A549 (cell line): ENCODE measurements around the gene RPAIN. TPM values are rescaled to one million over a fixed set of nuclear protein-coding genes. Genes with fewer than 3 reads are reported as not detected.

Source experiments
- ATAC-seq, 2 experiments: fragments of 200-7000 bp in 1 of 2; fragments of >200 bp in 1 of 2; cut with Nextera tagmentation in 1 of 2; cut with Tn5 transposase in 1 of 2; 3 replicates each; pipeline versions ENCODE4 v1.8.0 to v1.9.1; 2018 to 2020; ENCODE audit warnings: mild to moderate bottlenecking in 1 of 2, moderate library complexity in 1 of 2
- CTCF ChIA-PET: fragments of 300-600 bp; sonication (Branson Sonifier 250); formaldehyde crosslinking; extraction: SDS; loops from one replicate; lab custom pipeline; 2021; ENCODE audit warnings: antibody characterized with exemption, inconsistent platforms; lab: Yijun Ruan, JAX
- POLR2A ChIA-PET: fragments of 350-600 bp; formaldehyde crosslinking; extraction: SDS; loops from one replicate; lab custom pipeline; 2021; ENCODE audit warnings: antibody characterized with exemption, inconsistent platforms; lab: Yijun Ruan, JAX
- DNase-seq, 2 experiments: peaks; one replicate each; pipeline versions ENCODE4 v3.0.0 to v3.0.0-alpha.2; 2011 to 2016; ENCODE audit warnings: low read depth in 1 of 2, low spot score in 1 of 2
- FAIRE-seq: peaks from 2 replicates; lab custom pipeline; 2011; peaks lifted over from hg19 to GRCh38; lab: Jason Lieb, UNC
- H3K27ac ChIP-seq, 2 experiments: fragments of >200 bp; sonication (Bioruptor Twin); formaldehyde crosslinking; 3 replicates each; pipeline ENCODE4 v1.5.1; 2016 to 2017
- H3K4me1 ChIP-seq: fragments of >200 bp; sonication (Bioruptor Twin); formaldehyde crosslinking; 3 replicates; pipeline ENCODE4 v1.6.1; 2016
- H3K4me2 ChIP-seq: fragments of >200 bp; sonication (Bioruptor Twin); formaldehyde crosslinking; 3 replicates; pipeline ENCODE4 v1.6.1; 2016
- H3K4me3 ChIP-seq: fragments of >200 bp; sonication (Bioruptor Twin); formaldehyde crosslinking; 3 replicates; pipeline ENCODE4 v1.5.1; 2016
- H3K9me3 ChIP-seq: fragments of >200 bp; sonication (Bioruptor Twin); formaldehyde crosslinking; 3 replicates; pipeline ENCODE4 v1.6.1; 2016
- BCL3 ChIP-seq: fragments of >200 bp; sonication (Bioruptor Twin); formaldehyde crosslinking; IDR thresholded peaks from 3 replicates; pipeline ENCODE4 v1.6.1; 2016
- BHLHE40 ChIP-seq: IDR thresholded peaks from 2 replicates; pipeline ENCODE4 v1.6.1; 2012; ENCODE audit warnings: low read depth, low read length, inconsistent platforms
- CBX2 ChIP-seq: fragments of 200-600 bp; sonication (generic); IDR thresholded peaks from 2 replicates; pipeline ENCODE4 v1.6.1; 2016; ENCODE audit warnings: low read depth, mild to moderate bottlenecking, borderline replicate concordance
- CBX8 ChIP-seq: fragments of 200-600 bp; sonication (generic); IDR thresholded peaks from 2 replicates; pipeline ENCODE4 v1.6.1; 2016
- CHD2 ChIP-seq: fragments of 150-350 bp; IDR thresholded peaks from 2 replicates; pipeline ENCODE4 v1.6.1; 2014; ENCODE audit warnings: low read length; ENCODE audit not compliant: partially characterized antibody
- CHD4 ChIP-seq: fragments of 200-600 bp; sonication (generic); IDR thresholded peaks from 2 replicates; pipeline ENCODE4 v1.6.1; 2016; ENCODE audit warnings: antibody characterized with exemption, mild to moderate bottlenecking, borderline replicate concordance
- E2F6 ChIP-seq: IDR thresholded peaks from 2 replicates; pipeline ENCODE4 v1.6.1; 2012; ENCODE audit warnings: low read depth, borderline replicate concordance
- EHF ChIP-seq: fragments of 250-450 bp; sonication (Bioruptor Pico); IDR thresholded peaks from 2 replicates; pipeline ENCODE4 v1.5.0; 2020; ENCODE audit warnings: mild to moderate bottlenecking
- ELK1 ChIP-seq: fragments of 150-350 bp; IDR thresholded peaks from 2 replicates; pipeline ENCODE4 v1.6.1; 2014; ENCODE audit warnings: low read depth, mild to moderate bottlenecking, low read length
- GATA3 ChIP-seq: IDR thresholded peaks from 2 replicates; pipeline ENCODE4 v1.6.1; 2012; ENCODE audit warnings: borderline replicate concordance
- HOXB13 ChIP-seq: fragments of 250-450 bp; sonication (Bioruptor Pico); IDR thresholded peaks from 2 replicates; pipeline ENCODE4 v1.5.0; 2020; ENCODE audit warnings: low read depth, mild to moderate bottlenecking, moderate library complexity
- JUNB ChIP-seq: fragments of >200 bp; sonication (Bioruptor Twin); formaldehyde crosslinking; IDR thresholded peaks from 2 replicates; pipeline ENCODE4 v1.6.1; 2016
- MAFK ChIP-seq: fragments of 450-650 bp; IDR thresholded peaks from 2 replicates; pipeline ENCODE4 v1.6.1; 2014; ENCODE audit not compliant: partially characterized antibody
- MYC ChIP-seq: IDR thresholded peaks from 2 replicates; pipeline ENCODE4 v1.6.1; 2012; ENCODE audit warnings: mild to moderate bottlenecking, inconsistent platforms, low read length, improper control_type of control experiment, borderline replicate concordance
- NPAS2 ChIP-seq: fragments of 250-450 bp; sonication (Bioruptor Pico); IDR thresholded peaks from 2 replicates; pipeline ENCODE4 v1.8.0; 2022; ENCODE audit warnings: mild to moderate bottlenecking, moderate library complexity, borderline replicate concordance
- POLR2A ChIP-seq: IDR thresholded peaks from 2 replicates; pipeline ENCODE4 v1.6.1; 2012; ENCODE audit warnings: mild to moderate bottlenecking, low read length
- RARB ChIP-seq: fragments of 250-450 bp; sonication (Bioruptor Pico); IDR thresholded peaks from 2 replicates; pipeline ENCODE4 v1.8.0; 2021; ENCODE audit warnings: mild to moderate bottlenecking, moderate library complexity
- RCOR1 ChIP-seq: fragments of 150-350 bp; IDR thresholded peaks from 2 replicates; pipeline ENCODE4 v1.6.1; 2014; ENCODE audit warnings: antibody characterized with exemption, low read length, low read depth
- REST ChIP-seq: fragments of 200-600 bp; sonication (generic); IDR thresholded peaks from 2 replicates; pipeline ENCODE4 v1.6.1; 2016; ENCODE audit warnings: antibody characterized with exemption, mild to moderate bottlenecking, moderate library complexity
- RFX5 ChIP-seq: fragments of 450-650 bp; IDR thresholded peaks from 2 replicates; pipeline ENCODE4 v1.7.1; 2014; ENCODE audit warnings: antibody characterized with exemption, mild to moderate bottlenecking, moderate library complexity
- RNF2 ChIP-seq: fragments of 200-600 bp; sonication (generic); IDR thresholded peaks from 2 replicates; pipeline ENCODE4 v1.6.1; 2016; ENCODE audit warnings: low read depth, mild to moderate bottlenecking, antibody characterized with exemption, moderate library complexity, borderline replicate concordance
- SMC3 ChIP-seq: fragments of >200 bp; sonication (Bioruptor Twin); formaldehyde crosslinking; IDR thresholded peaks from 3 replicates; pipeline ENCODE4 v1.6.1; 2018; ENCODE audit warnings: inconsistent platforms
- SREBF2 ChIP-seq: fragments of 450-650 bp; IDR thresholded peaks from 2 replicates; pipeline ENCODE4 v1.6.1; 2014; ENCODE audit warnings: mild to moderate bottlenecking, moderate library complexity
- TFCP2L1 ChIP-seq: fragments of 250-450 bp; sonication (Bioruptor Pico); IDR thresholded peaks from 2 replicates; pipeline ENCODE4 v1.5.0; 2021; ENCODE audit warnings: mild to moderate bottlenecking
- ZFP36 ChIP-seq: fragments of 450-650 bp; IDR thresholded peaks from 2 replicates; pipeline ENCODE4 v1.6.1; 2014; ENCODE audit warnings: borderline replicate concordance; ENCODE audit not compliant: partially characterized antibody
- ZNF302 ChIP-seq: fragments of 250-450 bp; sonication (Bioruptor Pico); IDR thresholded peaks from 2 replicates; pipeline ENCODE4 v1.9.0; 2021; ENCODE audit warnings: inconsistent platforms, mild to moderate bottlenecking, moderate library complexity
- ZSCAN20 ChIP-seq: fragments of 250-450 bp; sonication (Bioruptor Pico); IDR thresholded peaks from 2 replicates; pipeline ENCODE4 v1.8.0; 2022; ENCODE audit warnings: mild to moderate bottlenecking, moderate library complexity
- WGBS: methylation state at CpG from one replicate; pipeline ENCODE4 v1.1.6; 2017; ENCODE audit errors: missing lambda C conversion rate; 5-methylcytosine and 5-hydroxymethylcytosine counted together
- polyA plus RNA-seq, 4 experiments: library from polyadenylated mRNA; depleted of rRNA in 3 of 4; stranded (reverse); fragments of >200 nt; fragmentation: RNase III in 1 of 4; extraction: RNeasy Plus Mini Kit Qiagen cat#74134 plus additional on column Dnase treatment in 1 of 4; gene quantifications; 2 replicates in 3 of 4; 3 replicates in 1 of 4; pipeline ENCODE4 v1.2.3, GENCODE V29; 2011 to 2017

RPAIN gene
- polyA plus RNA-seq, 2 of the 4 experiments (the other 2 are of a cell fraction) = 67.6 to 71.9 TPM

- TF ChIP-seq BCL3 (no peak), EHF (CRISPR knock-in tag) (no peak), SREBF2 (no peak), RNF2 (no peak), ZFP36 (no peak), MYC (no peak), E2F6 (no peak), MAFK (no peak)
Observed at GRCh38 chr17:5416901-5417300, 3.1 kb upstream of the RPAIN start (continued).

GRCh38 chr17:5418858-5419355, 1.1 kb upstream of the RPAIN start:
- ATAC-seq = peak; percentile 13 to 19; a peak in 5 of 6 replicates
- no peaks in the 10 kb centered on the region for H3K9me3 ChIP-seq
- H3K4me3 ChIP-seq = peak overlapping the region; percentile 78
- peak overlapping the region; percentile 91 for H3K4me2 ChIP-seq
- WGBS = 2% methylated on average over 26 of the region's 26 CpGs
- peaks cover 44% of the 10 kb centered on the region for H3K4me1 ChIP-seq
- ChIA-PET CTCF (interaction anchor here (0.5 to 3.6 kb wide), 6 partner anchors 11 to 1181 kb away, joined by 3 to 54 read pairs (median 3); partner anchors contain the start of gene C1QBP), POLR2A (interaction anchor here (0.6 to 1.3 kb wide), 13 partner anchors 9 to 227 kb away, joined by 3 to 18 read pairs (median 5); partner anchors contain the start of genes C1QBP, DERL2, DHX33 and MIS12)
- peak in 1 of 2 experiments; percentile 34 for DNase-seq
- no peak for TF ChIP-seq CBX8
- TF ChIP-seq CHD2 = no peak
- TF ChIP-seq RNF2 = no peak
- TF ChIP-seq HOXB13 (CRISPR knock-in tag) = no peak
- no peak for TF ChIP-seq RCOR1
- no peak for TF ChIP-seq POLR2A
- no peak for TF ChIP-seq EHF (CRISPR knock-in tag)
- no peak for TF ChIP-seq BHLHE40
- no peak for TF ChIP-seq JUNB
- TF ChIP-seq CHD4 = no peak
- TF ChIP-seq RARB (CRISPR knock-in tag) = no peak
- TF ChIP-seq ELK1 = no peak
- no peak for TF ChIP-seq BCL3
- peak overlapping the region; percentile 89 to 90 for H3K27ac ChIP-seq
- FAIRE-seq = no peak

GRCh38 chr17:5419356-5419958, 525 bp upstream of the RPAIN start, which contains the start of gene NUP88:
NUP88 (minus strand) TSS chr17:5419662; CDS start chr17:5419650, 12 bp downstream.
- Histone ChIP-seq H3K4me2 (peak within 1 kb of the TSS; percentile 99), H3K4me1 (peaks cover 40% of the 10 kb centered on the region), H3K4me3 (peak within 1 kb of the TSS; percentile 78), H3K27ac (peak within 1 kb of the TSS; percentile 89 to 90), H3K9me3 (no peaks in the 10 kb centered on the region)
- FAIRE-seq (peak; percentile 95), ATAC-seq (peak; percentile 96 to 98), DNase-seq (peak; percentile 98 to 99)
- 2% methylated on average over 45 of the region's 49 CpGs for WGBS
- CTCF ChIA-PET = interaction anchor here (0.5 to 3.6 kb wide), 6 partner anchors 11 to 1180 kb away, joined by 3 to 54 read pairs (median 3); partner anchors contain the start of gene C1QBP
- POLR2A ChIA-PET = interaction anchor here (0.6 to 1.3 kb wide), 15 partner anchors 8 to 228 kb away, joined by 3 to 18 read pairs (median 5); partner anchors contain the start of genes C1QBP, DERL2, DHX33 and MIS12
- TF ChIP-seq GATA3 = peak; percentile 7; the same call in 1 of the 2 replicates
- no peak for TF ChIP-seq SMC3
- TF ChIP-seq MYC = peak; percentile 3; the same call in 1 of the 2 replicates
- TF ChIP-seq NPAS2 (CRISPR knock-in tag) = no peak
- TF ChIP-seq RCOR1 = no peak
- no peak for TF ChIP-seq ZNF302 (CRISPR knock-in tag)
- TF ChIP-seq CHD2 = no peak
- TF ChIP-seq ZSCAN20 (CRISPR knock-in tag) = no peak
- TF ChIP-seq TFCP2L1 (CRISPR knock-in tag) = 0 out of 2 replicates have a peak, but pooled peaks have one; percentile 51
- TF ChIP-seq REST = no peak
- peak; percentile 85 for TF ChIP-seq RFX5
- no peak for TF ChIP-seq CBX2
